HepG2 (cell line): ENCODE results near the gene NLRX1. TPM values are rescaled to one million over a fixed set of nuclear protein-coding genes. Genes with fewer than 3 reads are reported as not detected.
A peak's percentile ranks its signal among the peaks of the same experiment; 100 is the strongest.

Experiments used
- AKAP8 ChIP-seq: sonication (generic); formaldehyde crosslinking; IDR thresholded peaks from 2 replicates; pipeline ENCODE4 v1.5.1; 2020; ENCODE audit warnings: mild to moderate bottlenecking, missing genetic modification reagents
- ARID2 ChIP-seq: sonication (generic); formaldehyde crosslinking; IDR thresholded peaks from 2 replicates; pipeline ENCODE4 v1.8.1; 2022; ENCODE audit warnings: mild to moderate bottlenecking, missing genetic modification reagents, borderline replicate concordance
- EP300 ChIP-seq, 3 experiments: sonication (generic) in 1 of 3; formaldehyde crosslinking in 1 of 3; IDR thresholded peaks; 2 replicates each; pipeline versions ENCODE4 v1.5.1 to v1.6.1; 2011 to 2020; ENCODE audit warnings: low read depth in 2 of 3, low read length in 2 of 3, borderline replicate concordance in 1 of 3, improper control_type of control experiment in 1 of 3, mild to moderate bottlenecking in 1 of 3, missing genetic modification reagents in 1 of 3, moderate library complexity in 1 of 3
- HDAC1 ChIP-seq: sonication (generic); formaldehyde crosslinking; IDR thresholded peaks from 2 replicates; pipeline ENCODE4 v1.5.1; 2020; ENCODE audit warnings: mild to moderate bottlenecking, missing genetic modification reagents
- MBNL3 ChIP-seq: fragments of 250-450 bp; sonication (Bioruptor Pico); conservative IDR thresholded peaks from 2 replicates; pipeline ENCODE4 v1.8.0; 2022; ENCODE audit warnings: mild to moderate bottlenecking, inconsistent platforms
- NFE2L1 ChIP-seq: sonication (generic); formaldehyde crosslinking; IDR thresholded peaks from 2 replicates; pipeline ENCODE4 v1.4.0; 2020; ENCODE audit warnings: missing genetic modification reagents, mild to moderate bottlenecking, borderline replicate concordance
- NFYC ChIP-seq: IDR thresholded peaks from 2 replicates; pipeline ENCODE4 v1.6.1; 2016; ENCODE audit warnings: missing genetic modification reagents, missing compliant biosample characterization
- RBAK ChIP-seq: sonication (generic); formaldehyde crosslinking; IDR thresholded peaks from 2 replicates; pipeline ENCODE4 v1.5.1; 2020; ENCODE audit warnings: mild to moderate bottlenecking, missing genetic modification reagents
- TARDBP ChIP-seq: sonication (generic); formaldehyde crosslinking; IDR thresholded peaks from 2 replicates; pipeline ENCODE4 v1.8.0; 2022; ENCODE audit warnings: mild to moderate bottlenecking, missing genetic modification reagents
- TMF1 ChIP-seq: sonication (generic); formaldehyde crosslinking; IDR thresholded peaks from 2 replicates; pipeline ENCODE4 v1.8.1; 2022; ENCODE audit warnings: low read depth, missing genetic modification reagents
- TRIM24 ChIP-seq: sonication (generic); formaldehyde crosslinking; IDR thresholded peaks from 2 replicates; pipeline ENCODE4 v1.8.0; 2022; ENCODE audit warnings: mild to moderate bottlenecking, missing genetic modification reagents
- ZBTB3 ChIP-seq: sonication (generic); formaldehyde crosslinking; IDR thresholded peaks from 2 replicates; pipeline ENCODE4 v1.4.0; 2020; ENCODE audit warnings: low read depth, mild to moderate bottlenecking, moderate library complexity, missing genetic modification reagents, borderline replicate concordance
- ZFP36 ChIP-seq: fragments of 150-350 bp; IDR thresholded peaks from 2 replicates; pipeline ENCODE4 v1.6.1; 2018; ENCODE audit warnings: borderline replicate concordance, low read length, low read depth; ENCODE audit not compliant: partially characterized antibody
- ZNF205 ChIP-seq: IDR thresholded peaks from 2 replicates; pipeline ENCODE4 v1.6.1; 2018; ENCODE audit warnings: missing biosample characterization, missing genetic modification reagents
- ZNF24 ChIP-seq: fragments of 450-650 bp; IDR thresholded peaks from 2 replicates; pipeline ENCODE4 v1.6.1; 2017; ENCODE audit warnings: antibody characterized with exemption, mild to moderate bottlenecking
- ZNF274 ChIP-seq: sonication (generic); formaldehyde crosslinking; IDR thresholded peaks from 2 replicates; pipeline ENCODE4 v1.5.1; 2020; ENCODE audit warnings: mild to moderate bottlenecking, missing genetic modification reagents
- ZNF383 ChIP-seq: sonication (generic); formaldehyde crosslinking; IDR thresholded peaks from 2 replicates; pipeline ENCODE4 v1.4.0; 2020; ENCODE audit warnings: missing genetic modification reagents, mild to moderate bottlenecking, borderline replicate concordance
- ZNF546 ChIP-seq: sonication (generic); formaldehyde crosslinking; conservative IDR thresholded peaks from 2 replicates; pipeline ENCODE4 v1.8.1; 2023; ENCODE audit warnings: mild to moderate bottlenecking, missing genetic modification reagents
- ZNF615 ChIP-seq: sonication (generic); formaldehyde crosslinking; IDR thresholded peaks from 2 replicates; pipeline ENCODE4 v1.5.0; 2020; ENCODE audit warnings: mild to moderate bottlenecking, missing genetic modification reagents, borderline replicate concordance
- ZNF775 ChIP-seq: sonication (generic); formaldehyde crosslinking; IDR thresholded peaks from 2 replicates; pipeline ENCODE4 v1.4.0; 2020; ENCODE audit warnings: missing genetic modification reagents, mild to moderate bottlenecking, moderate library complexity, borderline replicate concordance
- polyA plus RNA-seq, 8 experiments: library from polyadenylated mRNA; depleted of rRNA in 3 of 8; stranded (reverse) in 7 of 8; unstranded in 1 of 8; fragments of >200 nt; fragmentation: Illumina TruSeq in 4 of 8; extraction: Trizol in 4 of 8; gene quantifications; 2 replicates each; pipeline versions ENCODE4 v1.2.1 to v1.2.3, GENCODE V29; 2011 to 2016; ENCODE audit warnings: low read depth in 4 of 8, missing spikeins in 1 of 8, mixed read lengths in 1 of 8; ENCODE audit not compliant: insufficient read depth in 1 of 8
- total RNA-seq, 5 experiments: library from RNA; depleted of rRNA; stranded (reverse); fragments of >200 nt; fragmentation: Illumina TruSeq; extraction: Trizol; gene quantifications; 2 replicates each; pipeline ENCODE4 v1.2.3, GENCODE V29; 2016; ENCODE audit warnings: low read depth in 1 of 5
- TF ChIP-seq, protein P1 (sequence below): sonication (generic); formaldehyde crosslinking; IDR thresholded peaks from 2 replicates; pipeline ENCODE4 v1.8.0; 2022; ENCODE audit warnings: mild to moderate bottlenecking, missing genetic modification reagents; ENCODE audit not compliant: insufficient replicate concordance
- TF ChIP-seq, protein P2 (sequence below): sonication (generic); formaldehyde crosslinking; IDR thresholded peaks from 2 replicates; pipeline ENCODE4 v1.8.1; 2023; ENCODE audit warnings: missing genetic modification reagents, inconsistent platforms, borderline replicate concordance
- TF ChIP-seq, protein P3 (sequence below): sonication (generic); formaldehyde crosslinking; IDR thresholded peaks from 2 replicates; pipeline ENCODE4; 2020; ENCODE audit warnings: missing genetic modification reagents, mild to moderate bottlenecking, borderline replicate concordance

The NLRX1 gene
- total and polyA plus RNA-seq, 2 of the 13 experiments (the other 11 are each of a cell fraction or from before 2014, with no cell fraction given) = 8.7 to 11.0 TPM

DNA sequence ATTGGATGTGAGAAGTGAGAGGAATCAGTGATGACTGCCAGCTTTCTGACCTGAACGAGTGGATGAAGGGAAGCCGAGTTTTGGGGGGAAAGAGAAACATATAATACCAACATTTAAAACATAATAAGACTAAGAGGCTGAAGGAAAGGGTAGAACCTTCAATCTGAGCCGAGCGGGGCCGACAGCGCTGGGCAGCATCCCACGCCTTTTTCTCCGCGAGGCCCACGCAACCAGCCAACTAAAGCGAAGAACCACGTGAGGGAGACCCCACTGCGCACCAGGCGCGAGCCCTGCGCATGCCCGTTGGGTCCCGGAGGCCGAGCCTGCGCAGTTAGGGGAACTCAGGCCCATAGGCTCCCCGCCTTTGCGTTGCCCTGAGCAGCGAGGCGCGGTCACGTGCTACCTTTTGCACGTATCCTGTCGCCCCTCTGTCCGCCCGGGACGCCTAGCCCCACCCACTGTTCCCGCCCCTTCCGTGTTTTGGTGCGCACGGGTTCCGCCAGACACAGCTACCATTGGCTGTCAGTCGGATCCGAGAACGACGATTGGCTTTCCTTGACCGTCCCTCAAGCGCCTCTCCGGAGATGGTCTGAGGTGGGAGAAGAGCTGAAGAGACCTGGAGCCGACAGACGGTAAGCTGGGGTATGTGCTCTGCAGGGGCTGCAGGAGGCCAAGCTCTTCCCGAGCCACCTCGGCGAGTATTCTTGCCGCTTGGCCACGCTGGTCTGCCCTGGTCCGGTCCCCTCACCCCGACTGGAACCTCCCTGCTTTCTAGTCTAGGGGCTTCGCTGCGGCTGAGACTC lies 47.3 kb upstream of the NLRX1 start, which contains the start of gene HINFP (continued):
- TF ChIP-seq, protein P1, sequence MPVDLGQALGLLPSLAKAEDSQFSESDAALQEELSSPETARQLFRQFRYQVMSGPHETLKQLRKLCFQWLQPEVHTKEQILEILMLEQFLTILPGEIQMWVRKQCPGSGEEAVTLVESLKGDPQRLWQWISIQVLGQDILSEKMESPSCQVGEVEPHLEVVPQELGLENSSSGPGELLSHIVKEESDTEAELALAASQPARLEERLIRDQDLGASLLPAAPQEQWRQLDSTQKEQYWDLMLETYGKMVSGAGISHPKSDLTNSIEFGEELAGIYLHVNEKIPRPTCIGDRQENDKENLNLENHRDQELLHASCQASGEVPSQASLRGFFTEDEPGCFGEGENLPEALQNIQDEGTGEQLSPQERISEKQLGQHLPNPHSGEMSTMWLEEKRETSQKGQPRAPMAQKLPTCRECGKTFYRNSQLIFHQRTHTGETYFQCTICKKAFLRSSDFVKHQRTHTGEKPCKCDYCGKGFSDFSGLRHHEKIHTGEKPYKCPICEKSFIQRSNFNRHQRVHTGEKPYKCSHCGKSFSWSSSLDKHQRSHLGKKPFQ (CRISPR knock-in tag) = no peak
- no peak for TF ChIP-seq NFE2L1 (CRISPR knock-in tag)
- peak; percentile 92 for TF ChIP-seq TARDBP (CRISPR knock-in tag)
- TF ChIP-seq TMF1 (CRISPR knock-in tag) = peak; percentile 93; the same call in 1 of the 2 replicates
- no peak for TF ChIP-seq ZBTB3 (CRISPR knock-in tag)
- no peak for TF ChIP-seq ZNF615 (CRISPR knock-in tag)
- TF ChIP-seq ZNF546 (CRISPR knock-in tag) = no peak
- no peak for TF ChIP-seq EP300 (IDR thresholded peaks at IDR 0.05; ENCODE audit: low read depth in 2 of 2, low read length in 2 of 2)
- TF ChIP-seq EP300 (CRISPR knock-in tag; IDR thresholded peaks at IDR 0.05; ENCODE audit: borderline replicate concordance) = no peak
- TF ChIP-seq, protein P2, sequence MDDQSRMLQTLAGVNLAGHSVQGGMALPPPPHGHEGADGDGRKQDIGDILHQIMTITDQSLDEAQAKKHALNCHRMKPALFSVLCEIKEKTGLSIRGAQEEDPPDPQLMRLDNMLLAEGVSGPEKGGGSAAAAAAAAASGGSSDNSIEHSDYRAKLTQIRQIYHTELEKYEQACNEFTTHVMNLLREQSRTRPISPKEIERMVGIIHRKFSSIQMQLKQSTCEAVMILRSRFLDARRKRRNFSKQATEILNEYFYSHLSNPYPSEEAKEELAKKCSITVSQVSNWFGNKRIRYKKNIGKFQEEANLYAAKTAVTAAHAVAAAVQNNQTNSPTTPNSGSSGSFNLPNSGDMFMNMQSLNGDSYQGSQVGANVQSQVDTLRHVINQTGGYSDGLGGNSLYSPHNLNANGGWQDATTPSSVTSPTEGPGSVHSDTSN = no peak
- no peak for TF ChIP-seq ZNF775
- TF ChIP-seq MBNL3 (CRISPR knock-in tag) = no peak
- no peak for TF ChIP-seq RBAK (CRISPR knock-in tag)
- no peak for TF ChIP-seq ZFP36
- peak; percentile 69 for TF ChIP-seq HDAC1 (CRISPR knock-in tag)
- TF ChIP-seq, protein P3, sequence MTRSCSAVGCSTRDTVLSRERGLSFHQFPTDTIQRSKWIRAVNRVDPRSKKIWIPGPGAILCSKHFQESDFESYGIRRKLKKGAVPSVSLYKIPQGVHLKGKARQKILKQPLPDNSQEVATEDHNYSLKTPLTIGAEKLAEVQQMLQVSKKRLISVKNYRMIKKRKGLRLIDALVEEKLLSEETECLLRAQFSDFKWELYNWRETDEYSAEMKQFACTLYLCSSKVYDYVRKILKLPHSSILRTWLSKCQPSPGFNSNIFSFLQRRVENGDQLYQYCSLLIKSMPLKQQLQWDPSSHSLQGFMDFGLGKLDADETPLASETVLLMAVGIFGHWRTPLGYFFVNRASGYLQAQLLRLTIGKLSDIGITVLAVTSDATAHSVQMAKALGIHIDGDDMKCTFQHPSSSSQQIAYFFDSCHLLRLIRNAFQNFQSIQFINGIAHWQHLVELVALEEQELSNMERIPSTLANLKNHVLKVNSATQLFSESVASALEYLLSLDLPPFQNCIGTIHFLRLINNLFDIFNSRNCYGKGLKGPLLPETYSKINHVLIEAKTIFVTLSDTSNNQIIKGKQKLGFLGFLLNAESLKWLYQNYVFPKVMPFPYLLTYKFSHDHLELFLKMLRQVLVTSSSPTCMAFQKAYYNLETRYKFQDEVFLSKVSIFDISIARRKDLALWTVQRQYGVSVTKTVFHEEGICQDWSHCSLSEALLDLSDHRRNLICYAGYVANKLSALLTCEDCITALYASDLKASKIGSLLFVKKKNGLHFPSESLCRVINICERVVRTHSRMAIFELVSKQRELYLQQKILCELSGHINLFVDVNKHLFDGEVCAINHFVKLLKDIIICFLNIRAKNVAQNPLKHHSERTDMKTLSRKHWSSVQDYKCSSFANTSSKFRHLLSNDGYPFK (CRISPR knock-in tag) = peak; percentile 59; the same call in 1 of the 2 replicates
- TF ChIP-seq TRIM24 = no peak
- peak; percentile 95 for TF ChIP-seq NFYC (CRISPR knock-in tag)
- no peak for TF ChIP-seq ZNF383 (CRISPR knock-in tag)
- no peak for TF ChIP-seq AKAP8
- TF ChIP-seq ZNF205 (CRISPR knock-in tag) = 0 out of 2 replicates have a peak, but pooled peaks have one; percentile 17
- no peak for TF ChIP-seq ZNF24
- peak; percentile 51; the same call in 1 of the 2 replicates for TF ChIP-seq ZNF274
- peak; percentile 66; the same call in 1 of the 2 replicates for TF ChIP-seq ARID2 (CRISPR knock-in tag)
